ENCODE results near the gene HMGN3.
"Not testable (repeated sequence)": the region's sequence is repeated elsewhere in the genome, so short reads cannot be mapped to it uniquely, and the experiment has no call there.

HMGN3 gene
- 21.2 to 28.6 (median 23.3) reads per million in 4 donors for total RNA-seq

DNA sequence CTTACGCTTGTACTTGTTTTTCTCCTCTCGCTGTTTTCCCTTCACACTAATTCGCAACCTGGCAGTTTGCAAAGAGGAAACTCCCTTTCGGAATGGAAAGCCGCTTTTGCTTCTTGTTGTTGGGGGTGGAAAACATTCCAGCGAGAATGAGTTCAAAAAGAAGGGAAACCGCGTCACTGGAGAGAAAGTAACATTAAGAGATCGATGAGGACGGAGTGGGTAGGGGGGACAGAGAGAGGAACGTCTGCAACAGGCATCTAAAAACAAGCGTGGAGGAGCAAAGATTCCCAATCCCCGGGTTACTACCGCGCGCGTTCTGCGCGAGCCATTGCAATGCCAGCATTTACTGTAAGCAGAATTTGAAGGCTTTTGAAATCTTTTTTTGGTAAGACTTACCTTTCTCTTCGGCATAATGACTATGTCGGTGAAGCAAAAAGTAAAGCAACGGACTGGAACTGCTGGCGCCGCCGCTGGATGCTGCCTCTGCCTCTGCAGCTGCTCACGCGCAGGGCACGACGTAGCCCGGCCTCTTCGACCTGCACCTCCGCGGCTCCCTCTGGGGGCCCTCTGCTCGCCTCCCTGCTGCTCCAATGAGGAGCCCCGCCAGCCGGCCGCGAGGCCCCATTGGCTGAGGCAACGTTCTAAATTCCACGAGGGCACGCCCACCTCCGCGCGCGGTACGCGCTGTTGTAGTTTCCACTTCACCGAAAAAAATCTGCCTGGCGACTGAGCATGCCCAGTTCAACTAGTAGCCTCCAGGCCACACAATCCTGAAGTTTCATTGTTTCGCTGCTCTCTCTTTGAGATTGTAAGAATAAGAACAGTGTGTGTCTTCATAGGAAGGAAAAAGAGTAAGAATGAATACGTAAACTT lies at the start of gene HMGN3:
Gene HMGN3 (minus strand): TSS at position 533 of the 873 bp plus-strand sequence.
- peak; percentile 73 to 96 (median 85) for DNase-seq

DNA sequence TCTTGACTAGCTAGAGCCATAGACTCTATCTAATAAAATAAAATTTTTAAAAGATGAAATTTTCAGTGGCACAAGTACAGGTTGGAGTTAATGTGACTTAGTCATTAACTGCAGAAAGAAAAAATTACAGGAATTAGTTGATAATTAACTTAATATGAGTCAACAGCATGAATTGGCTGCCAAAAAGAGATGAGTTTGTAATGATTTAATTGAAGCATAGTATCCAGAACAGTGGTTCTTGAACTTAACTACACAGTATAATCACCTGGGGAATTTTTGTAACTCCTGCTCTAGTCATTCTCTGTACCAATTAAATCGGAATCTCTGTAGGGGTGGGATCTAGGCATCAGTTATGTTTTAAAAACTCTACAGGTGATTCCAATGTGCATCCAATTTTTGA lies 46.3 kb upstream of the HMGN3 start:
- DNase-seq: no peak

DNA sequence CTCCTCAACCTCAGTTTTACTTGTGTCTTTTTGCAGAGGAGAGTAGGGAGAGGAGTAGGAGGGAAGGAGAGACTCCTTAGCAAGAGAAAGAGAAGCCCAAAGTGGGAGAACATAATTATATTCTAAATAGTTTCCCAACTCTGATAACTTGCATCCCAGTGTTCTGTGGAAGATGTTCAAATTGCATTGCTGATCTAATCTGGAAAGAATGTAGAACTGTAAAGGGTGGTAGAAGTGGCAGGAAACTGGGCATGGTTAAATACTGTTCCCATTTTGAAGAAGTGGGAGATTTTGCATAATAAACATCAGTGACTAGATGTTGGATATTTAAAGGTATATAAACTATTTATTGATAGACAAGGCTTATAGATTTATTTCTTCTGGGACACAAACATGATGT lies 42.6 kb upstream of the HMGN3 start:
- DNase-seq: no peak

DNA sequence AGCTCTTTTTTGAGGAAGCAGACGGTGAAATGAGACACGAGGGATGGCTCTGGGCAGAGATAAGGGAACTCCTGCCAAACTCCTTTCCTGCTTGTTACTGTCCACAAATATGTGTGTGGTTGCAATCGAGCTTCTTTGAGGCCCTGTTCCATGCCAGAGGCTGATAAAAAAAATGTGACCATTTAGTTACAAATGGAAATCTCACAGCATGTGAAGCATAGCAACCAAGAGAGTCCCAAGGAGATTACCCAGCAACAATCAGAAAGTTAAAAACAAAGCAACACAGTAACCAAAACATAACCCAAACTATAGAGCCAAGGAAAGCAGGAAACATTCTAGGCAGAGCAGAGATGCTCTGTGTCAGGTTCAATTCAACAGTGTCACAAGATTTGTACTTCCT lies 35.4 kb upstream of the HMGN3 start:
- DNase-seq: no peak

DNA sequence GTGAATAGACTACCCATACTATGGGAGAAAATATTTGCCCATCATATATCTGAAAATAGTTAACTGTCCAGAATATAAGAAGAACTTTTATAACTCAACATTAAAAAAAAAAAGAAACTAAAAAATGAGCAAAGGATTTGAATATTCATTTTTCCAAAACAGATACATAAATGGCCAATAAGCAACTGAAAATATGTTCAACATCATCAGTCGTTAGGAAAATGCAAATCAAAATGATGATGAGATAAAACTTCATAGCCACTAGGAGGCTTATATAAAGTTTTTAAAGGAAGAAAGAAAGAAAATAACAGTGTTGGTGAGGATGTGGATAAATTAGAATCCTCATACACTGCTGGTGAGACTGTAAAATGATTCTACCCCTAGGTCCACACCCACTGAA lies 32.6 kb upstream of the HMGN3 start:
- no peak for DNase-seq

DNA sequence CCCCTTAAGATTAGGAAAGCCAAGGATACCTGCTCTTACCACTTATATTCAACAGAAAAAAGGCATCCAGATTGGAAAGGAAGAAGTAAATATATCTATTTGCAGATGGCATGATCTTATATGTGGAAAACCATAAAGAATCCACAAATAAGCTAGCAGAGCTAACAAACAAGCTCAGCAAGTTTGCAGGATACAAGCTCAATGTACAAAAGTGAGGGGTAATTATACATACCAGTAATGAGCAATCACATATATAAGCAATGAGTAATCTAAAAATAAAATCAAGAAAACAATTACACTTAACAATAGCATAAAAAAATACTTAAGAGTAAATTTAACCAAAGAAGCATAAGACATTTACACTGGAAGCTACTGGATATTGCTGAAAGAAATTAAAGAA lies 31.6 kb upstream of the HMGN3 start:
- no peak for DNase-seq

DNA sequence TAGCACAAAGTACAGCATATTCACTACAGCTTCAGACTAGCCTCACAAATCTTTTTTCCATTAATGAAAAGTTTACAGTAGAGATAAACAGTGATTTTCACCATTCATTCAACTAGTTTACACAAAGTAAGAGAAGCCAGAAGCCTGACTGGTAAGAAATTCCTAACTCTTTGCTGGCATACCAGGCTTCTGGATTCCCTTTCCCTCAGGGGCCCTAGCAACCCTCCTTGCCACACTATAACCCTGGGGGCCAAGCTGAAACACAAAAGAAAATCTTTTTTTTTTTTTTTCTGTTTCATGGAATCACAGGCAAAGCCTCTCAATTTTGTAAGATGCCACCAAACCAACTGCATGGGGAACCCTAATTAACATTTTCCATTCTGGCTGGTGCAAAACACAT lies 28.9 kb upstream of the HMGN3 start:
- DNase-seq: no peak

DNA sequence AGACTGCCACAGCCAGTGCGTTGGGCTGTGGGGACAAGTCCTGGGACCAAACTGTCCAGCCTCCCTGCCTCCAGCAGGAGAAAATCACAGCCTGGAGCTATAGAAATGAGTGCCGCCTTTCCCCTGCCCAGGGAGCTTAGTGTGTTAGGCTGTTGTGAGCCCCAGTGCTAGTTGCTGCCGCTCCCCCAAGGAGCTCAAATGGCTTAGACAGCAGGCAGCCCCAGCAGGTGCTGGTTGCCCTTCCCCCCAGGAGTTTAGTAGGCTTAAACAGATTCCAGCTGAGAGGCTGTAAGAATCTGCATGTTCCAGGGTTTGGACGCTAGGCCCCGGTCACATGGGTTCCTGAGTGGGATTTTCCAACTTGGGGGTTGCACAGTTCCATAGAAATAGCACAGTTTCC lies 27.2 kb upstream of the HMGN3 start:
- no peak for DNase-seq

DNA sequence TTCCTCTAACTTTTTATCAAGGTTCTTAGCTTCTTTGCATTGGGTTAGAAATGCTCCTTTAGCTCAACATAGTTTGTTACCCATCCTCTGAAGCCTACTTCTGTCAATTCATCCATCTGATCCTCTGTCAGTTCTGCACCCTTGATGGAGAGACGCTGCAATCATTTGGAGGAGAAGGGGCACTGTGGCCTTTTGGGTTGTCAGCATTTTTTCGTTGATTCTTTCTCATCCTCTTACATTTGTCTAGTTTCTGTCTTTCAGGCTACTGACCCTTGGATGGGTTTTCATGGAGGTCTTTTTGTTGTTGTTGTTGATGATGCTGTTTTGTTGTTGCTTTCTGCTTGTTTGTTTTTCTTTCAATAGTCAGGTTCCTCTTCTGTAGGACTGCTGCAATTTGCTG lies 26.3 kb upstream of the HMGN3 start:
- no peak for DNase-seq

DNA sequence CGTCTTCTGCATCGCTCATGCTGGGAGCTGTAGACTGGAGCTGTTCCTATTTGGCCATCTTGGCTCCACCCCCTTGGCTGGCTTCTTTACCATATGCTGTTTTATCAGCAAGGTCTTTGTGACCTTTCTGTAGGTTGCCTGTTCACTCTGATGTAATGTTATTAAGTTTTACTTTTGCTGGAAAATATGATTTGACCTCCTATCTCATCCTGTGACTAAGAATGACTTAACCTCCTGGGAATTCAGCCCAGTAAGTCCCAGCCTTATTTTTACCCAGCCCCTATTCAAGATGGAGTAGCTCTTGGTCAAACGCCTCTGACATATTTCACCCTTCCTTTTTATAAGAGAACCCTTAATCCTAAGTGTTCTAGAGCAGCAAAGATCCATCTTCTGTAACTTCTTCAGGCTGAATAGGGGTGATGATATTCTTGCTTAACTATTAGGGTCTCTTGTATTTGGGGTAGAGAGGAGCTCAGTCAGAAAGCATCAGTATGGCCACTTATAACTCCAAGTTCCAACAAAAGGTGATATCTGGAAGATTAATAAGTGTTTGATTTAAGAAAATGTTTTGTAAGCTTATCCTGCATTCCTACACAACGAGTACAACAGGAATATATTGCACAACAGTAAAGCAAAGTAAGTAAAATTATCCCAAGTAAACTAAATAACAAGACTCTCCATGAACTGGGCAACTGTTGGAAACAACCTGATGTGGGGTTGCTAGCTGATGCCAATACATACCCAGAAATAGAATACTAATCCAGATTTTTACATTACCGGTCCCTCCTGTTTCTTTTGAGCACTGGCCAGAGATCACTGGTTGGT lies 23.1 kb upstream of the HMGN3 start:
- DNase-seq: no peak

DNA sequence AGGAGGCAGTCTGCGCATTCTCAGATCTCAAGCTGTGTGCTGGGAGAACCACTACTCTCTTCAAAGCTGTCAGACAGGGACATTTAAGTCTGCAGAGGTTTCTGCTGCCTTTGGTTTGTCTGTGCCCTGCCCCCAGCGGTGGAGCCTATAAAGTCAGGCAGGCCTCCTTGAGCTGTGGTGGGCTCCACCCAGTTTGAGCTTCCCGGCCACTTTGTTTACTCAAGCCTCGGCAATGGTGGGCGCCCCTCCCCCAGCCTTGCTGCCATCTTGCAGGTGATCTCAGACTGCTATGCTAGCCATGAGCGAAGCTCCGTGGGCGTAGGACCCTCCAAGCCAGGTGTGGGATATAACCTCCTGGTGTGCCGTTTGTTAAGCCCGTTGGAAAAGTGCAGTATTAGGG lies 22.3 kb upstream of the HMGN3 start:
- DNase-seq: not testable (repeated sequence)

DNA sequence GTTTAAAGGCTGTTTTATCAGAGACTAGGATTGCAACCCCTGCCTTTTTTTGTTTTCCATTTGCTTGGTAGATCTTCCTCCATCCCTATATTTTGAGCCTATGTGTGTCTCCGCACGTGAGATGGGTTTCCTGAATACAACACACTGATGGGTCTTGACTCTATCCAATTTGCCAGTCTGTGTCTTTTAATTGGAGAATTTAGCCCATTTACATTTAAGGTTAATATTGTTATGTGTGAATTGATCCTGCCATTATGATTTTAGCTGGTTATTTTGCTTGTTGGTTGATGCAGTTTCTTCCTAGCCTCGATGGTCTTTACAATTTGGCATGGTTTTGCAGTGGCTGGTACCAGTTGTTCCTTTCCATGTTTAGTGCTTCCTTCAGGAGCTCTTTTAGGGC lies 20.6 kb upstream of the HMGN3 start:
- not testable (repeated sequence) for DNase-seq

DNA sequence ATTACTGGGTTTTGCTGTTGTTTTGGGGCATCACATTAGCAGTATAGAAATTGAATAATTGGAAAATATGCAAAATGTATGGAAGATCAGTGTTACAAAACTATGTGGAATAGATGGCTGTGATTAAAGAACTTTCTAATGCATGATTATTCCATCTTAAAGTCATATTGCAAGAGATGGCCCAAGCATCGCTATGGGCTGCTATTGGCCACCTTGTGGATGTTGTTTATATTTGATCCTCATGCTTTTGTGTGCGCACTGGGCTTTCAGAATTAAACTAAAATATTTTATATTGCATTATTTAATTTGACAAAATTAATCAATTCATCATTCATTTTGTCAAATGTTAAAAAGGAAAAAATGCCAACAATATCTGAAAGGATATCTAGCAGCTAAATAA lies 16.1 kb upstream of the HMGN3 start:
- DNase-seq: no peak

DNA sequence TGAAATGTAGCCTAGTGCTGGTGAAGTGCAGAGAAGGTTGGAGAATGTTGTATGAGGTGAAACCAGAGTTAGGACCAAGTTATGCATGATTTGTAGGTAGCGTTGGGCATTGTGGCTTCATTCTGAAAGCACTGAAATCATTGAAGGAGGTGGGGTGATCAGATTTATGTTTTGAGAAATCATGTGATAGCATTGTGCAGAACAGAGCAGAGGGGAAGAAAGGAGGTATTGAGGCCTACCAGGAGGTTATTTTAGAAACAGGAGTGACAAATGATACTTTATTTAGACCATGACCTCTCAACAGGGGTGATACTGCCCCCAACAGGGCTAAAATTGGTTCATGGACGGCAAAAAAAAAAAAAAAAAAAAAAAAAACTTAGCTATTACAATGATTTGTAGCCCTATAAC lies 15.6 kb upstream of the HMGN3 start:
- no peak for DNase-seq

DNA sequence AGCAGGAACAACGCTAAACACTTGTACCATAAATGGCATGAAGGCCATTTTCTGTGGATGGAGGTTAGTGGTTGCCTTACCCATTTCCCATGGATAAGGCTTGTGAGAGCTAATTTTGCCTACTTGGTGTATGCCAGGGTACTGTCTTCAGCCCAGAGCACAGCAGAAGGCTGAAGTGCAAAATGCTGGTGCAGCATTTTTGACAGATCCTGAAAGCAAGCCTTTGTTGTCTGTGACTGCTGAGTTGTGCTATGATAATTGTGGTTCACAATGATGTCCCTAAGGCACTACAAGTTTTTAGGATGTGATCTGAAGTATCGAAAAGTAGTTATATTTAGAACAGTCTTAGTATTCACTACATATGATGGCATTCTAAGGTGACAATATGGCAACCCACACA lies 14.7 kb upstream of the HMGN3 start:
- DNase-seq: no peak

DNA sequence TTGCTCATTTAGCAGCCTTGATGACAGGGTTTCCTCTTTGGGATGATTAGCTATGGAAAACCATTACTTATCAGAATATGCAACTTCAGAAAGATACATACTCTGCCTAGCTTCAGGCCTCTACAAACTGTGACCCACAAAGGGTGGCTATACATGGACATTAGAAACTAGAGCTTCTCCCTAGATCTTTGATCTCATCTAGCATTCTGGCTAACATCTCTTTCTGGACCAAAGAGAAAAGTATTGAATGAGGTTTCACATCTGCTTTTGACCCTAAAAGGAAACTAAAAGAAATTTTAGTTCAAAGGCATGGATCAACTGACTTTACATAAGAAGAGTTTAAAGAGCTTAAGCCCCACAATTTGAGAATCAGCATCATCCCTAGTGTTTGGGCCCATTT lies 12.4 kb upstream of the HMGN3 start:
- DNase-seq: no peak

DNA sequence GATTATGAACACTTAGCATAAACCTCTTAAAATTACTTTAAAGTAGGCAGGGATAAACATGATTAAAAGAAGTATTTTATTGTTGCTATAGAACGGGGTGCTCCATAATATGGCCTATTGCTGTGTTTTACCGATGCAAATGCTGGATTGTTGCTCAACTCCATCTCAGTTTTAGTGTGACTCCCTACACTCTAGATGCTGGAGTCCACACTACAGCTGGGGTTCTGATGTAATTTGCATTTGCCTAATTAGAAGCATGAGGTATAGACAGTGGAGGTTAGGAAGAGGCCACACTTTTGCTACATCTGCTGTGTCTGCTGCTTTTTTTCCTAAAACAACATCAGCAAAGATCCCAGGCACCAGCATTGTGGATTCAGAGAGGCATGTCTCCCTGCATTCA lies 6.7 kb upstream of the HMGN3 start:
- DNase-seq: no peak

DNA sequence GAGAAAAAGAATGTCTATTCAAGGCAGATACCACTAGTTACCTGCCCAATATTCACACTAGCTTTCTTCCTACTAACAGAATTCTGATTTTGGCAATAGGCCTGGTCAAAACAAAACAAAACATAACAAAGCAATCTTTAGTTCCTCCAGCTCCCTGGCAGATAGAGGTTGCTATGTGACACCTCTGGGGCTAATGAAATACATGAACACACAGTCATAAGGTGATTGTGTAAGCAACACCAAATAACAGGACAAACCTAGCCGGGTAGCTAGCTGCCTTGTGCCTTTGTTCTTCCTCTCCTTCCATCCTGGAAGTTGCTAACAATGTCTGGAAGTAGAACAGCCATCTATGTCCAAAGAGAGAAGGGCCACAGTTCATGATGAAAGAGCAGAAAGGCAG lies 6.0 kb upstream of the HMGN3 start:
- no peak for DNase-seq

DNA sequence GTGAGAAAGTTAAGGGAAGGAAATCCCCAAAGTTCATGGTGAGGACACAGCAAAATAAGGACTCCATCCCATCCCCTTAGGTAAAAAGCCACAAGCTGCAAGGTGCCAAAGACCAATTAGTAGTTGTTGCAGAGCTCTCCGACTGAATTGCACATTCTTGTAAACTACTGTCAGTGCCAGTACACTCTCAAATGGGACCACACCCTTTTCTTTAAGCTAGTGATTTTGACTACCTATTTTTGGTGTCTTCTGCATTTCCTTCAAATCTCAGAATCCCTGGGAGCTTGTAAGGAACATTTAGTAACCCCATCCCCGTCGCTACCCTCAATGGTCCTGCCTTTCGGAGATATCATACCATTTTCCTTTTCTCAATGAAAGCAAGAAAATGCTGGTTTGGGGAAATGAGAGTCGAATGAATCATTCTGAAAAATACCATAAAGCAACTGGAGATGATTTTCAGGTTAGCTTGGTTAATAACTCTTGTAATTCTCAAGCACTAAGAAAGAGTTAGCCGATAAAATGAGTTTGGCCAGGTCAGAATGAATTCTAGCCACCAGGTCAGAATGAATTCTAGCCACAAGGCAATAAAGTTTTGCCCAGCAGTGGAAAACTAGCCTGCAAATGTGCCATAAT lies 5.2 kb upstream of the HMGN3 start:
- DNase-seq: no peak

DNA sequence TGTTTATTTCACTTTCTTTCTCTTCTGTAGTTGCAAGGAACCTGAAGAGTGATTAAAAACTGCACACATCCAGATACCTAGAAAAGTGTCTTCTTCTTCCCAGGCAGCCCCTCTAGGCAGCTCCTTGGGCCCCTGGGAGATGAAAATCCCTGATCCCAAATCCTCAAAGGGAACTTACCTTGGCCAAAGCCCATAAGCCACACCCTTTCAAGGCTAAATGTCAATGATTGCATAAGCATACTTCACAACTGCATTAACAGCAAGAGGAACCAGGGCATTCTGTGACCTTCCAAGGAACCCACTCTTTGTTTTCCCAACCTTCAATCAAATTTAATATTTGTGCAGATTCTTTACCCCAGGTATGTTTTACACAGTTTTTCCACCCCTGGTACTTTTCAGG lies 4.4 kb upstream of the HMGN3 start:
- no peak for DNase-seq

DNA sequence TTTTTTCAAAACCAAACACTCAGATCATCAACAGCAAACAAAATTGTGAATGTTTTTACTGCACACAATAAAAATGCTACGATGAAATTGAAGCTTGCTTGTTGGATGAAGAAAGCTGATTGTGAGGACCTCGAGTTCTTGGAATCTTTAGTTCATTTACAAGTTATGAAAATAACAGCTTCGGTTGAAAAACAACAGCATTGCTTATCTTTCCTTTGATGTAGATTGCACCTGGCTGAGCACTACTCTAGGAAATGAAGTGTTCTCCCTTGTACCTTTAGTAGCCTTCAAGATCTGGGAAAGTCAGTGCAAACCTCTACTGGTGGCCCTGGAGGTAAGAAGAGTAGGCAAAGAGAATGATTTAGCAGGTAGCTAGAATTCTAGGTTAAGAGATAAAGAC lies 2.2 kb upstream of the HMGN3 start:
- DNase-seq: no peak

DNA sequence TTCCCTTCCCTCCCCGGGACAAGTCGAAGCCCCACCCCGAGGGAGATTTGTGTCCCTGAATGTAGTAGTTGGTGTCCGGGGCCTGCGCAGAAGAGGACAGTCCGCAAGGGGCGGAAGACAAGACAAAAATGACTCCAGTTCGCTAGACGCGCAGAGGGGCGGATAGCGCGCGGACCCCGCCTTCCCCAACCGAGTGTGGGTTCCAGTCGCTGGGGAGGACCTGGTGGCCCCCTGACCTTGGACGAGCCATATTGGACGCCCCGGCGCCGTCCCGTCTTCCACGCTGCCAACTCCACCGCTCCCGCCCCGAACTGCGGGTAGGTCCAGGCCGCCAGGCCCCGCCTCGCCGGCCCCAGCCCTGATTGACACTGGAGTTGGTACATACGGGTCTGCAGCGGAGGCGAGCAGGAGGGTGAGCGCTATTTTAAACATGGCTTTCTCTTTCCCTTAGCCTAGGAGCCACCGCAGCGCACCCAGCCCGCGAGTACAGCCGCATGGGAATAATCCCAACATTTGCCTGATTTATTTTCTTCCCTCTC lies 802 bp downstream of the HMGN3 start:
- peak; percentile 32 to 78 (median 41) for DNase-seq
